IMR-90 (cell line): ENCODE results near the gene OR10H5.

Experiments
- CEBPB ChIP-seq: IDR thresholded peaks from 2 replicates; pipeline ENCODE4 v1.6.1; 2012; ENCODE audit warnings: low read depth, low read length, improper control_type of control experiment
- FOS ChIP-seq: fragments of 150-350 bp; IDR thresholded peaks from 2 replicates; pipeline ENCODE4 v1.6.1; 2016; ENCODE audit warnings: low read depth, low read length
- MAFK ChIP-seq: IDR thresholded peaks from 2 replicates; pipeline ENCODE4 v1.6.1; 2012; ENCODE audit warnings: low read depth, low read length, improper control_type of control experiment
- MAZ ChIP-seq: IDR thresholded peaks from 2 replicates; pipeline ENCODE4 v1.6.1; 2012; ENCODE audit warnings: low read depth, mild to moderate bottlenecking, low read length, improper control_type of control experiment, moderate library complexity, borderline replicate concordance
- MXI1 ChIP-seq: IDR thresholded peaks from 2 replicates; pipeline ENCODE4 v1.6.1; 2012; ENCODE audit warnings: low read depth, mild to moderate bottlenecking, low read length, moderate library complexity, borderline replicate concordance
- NFE2L2 ChIP-seq: fragments of 150-350 bp; IDR thresholded peaks from 2 replicates; pipeline ENCODE4 v1.6.1; 2016; ENCODE audit warnings: low read depth, mild to moderate bottlenecking, low read length
- POLR2A ChIP-seq: IDR thresholded peaks from 2 replicates; pipeline ENCODE4 v1.6.1; 2012; ENCODE audit warnings: mild to moderate bottlenecking, low read depth, low read length
- RAD21 ChIP-seq: IDR thresholded peaks from 2 replicates; pipeline ENCODE4 v1.6.1; 2012; ENCODE audit warnings: low read length, improper control_type of control experiment
- RCOR1 ChIP-seq: IDR thresholded peaks from 2 replicates; pipeline ENCODE4 v1.6.1; 2012; ENCODE audit warnings: mild to moderate bottlenecking, low read length, improper control_type of control experiment; ENCODE audit not compliant: insufficient replicate concordance
- RFX5 ChIP-seq: IDR thresholded peaks from 2 replicates; pipeline ENCODE4 v1.8.0; 2012; ENCODE audit warnings: low read depth, mild to moderate bottlenecking, low read length, moderate library complexity
- SMC3 ChIP-seq: fragments of 150-350 bp; IDR thresholded peaks from 2 replicates; pipeline ENCODE4 v1.6.1; 2016; ENCODE audit warnings: low read depth, mild to moderate bottlenecking, antibody characterized with exemption, low read length, moderate library complexity
- TF ChIP-seq, protein P1 (sequence below): conservative IDR thresholded peaks from 2 replicates; pipeline ENCODE4 v1.5.1; 2012; ENCODE audit warnings: mild to moderate bottlenecking, low read depth, low read length, improper control_type of control experiment
- TF ChIP-seq, protein P2 (sequence below): fragments of 150-350 bp; IDR thresholded peaks from 2 replicates; pipeline ENCODE4 v1.6.1; 2017; ENCODE audit warnings: mild to moderate bottlenecking, antibody characterized with exemption, low read length, low read depth
- TF ChIP-seq, protein P3 (sequence below): fragments of 150-350 bp; IDR thresholded peaks from 2 replicates; pipeline ENCODE4 v1.6.1; 2016; ENCODE audit warnings: low read depth, mild to moderate bottlenecking, low read length, moderate library complexity, borderline replicate concordance

GRCh38 chr19:15788594-15789270 lies 1.3 kb downstream of the OR10H5 start:
- TF ChIP-seq POLR2A (no peak), MAZ (no peak), SMC3 (no peak), RAD21 (no peak), RFX5 (no peak), CEBPB (no peak), MAFK (no peak), NFE2L2 (no peak), MXI1 (no peak), FOS (no peak), RCOR1 (no peak)
- TF ChIP-seq, protein P1, sequence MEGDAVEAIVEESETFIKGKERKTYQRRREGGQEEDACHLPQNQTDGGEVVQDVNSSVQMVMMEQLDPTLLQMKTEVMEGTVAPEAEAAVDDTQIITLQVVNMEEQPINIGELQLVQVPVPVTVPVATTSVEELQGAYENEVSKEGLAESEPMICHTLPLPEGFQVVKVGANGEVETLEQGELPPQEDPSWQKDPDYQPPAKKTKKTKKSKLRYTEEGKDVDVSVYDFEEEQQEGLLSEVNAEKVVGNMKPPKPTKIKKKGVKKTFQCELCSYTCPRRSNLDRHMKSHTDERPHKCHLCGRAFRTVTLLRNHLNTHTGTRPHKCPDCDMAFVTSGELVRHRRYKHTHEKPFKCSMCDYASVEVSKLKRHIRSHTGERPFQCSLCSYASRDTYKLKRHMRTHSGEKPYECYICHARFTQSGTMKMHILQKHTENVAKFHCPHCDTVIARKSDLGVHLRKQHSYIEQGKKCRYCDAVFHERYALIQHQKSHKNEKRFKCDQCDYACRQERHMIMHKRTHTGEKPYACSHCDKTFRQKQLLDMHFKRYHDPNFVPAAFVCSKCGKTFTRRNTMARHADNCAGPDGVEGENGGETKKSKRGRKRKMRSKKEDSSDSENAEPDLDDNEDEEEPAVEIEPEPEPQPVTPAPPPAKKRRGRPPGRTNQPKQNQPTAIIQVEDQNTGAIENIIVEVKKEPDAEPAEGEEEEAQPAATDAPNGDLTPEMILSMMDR = no peak
- TF ChIP-seq, protein P2, sequence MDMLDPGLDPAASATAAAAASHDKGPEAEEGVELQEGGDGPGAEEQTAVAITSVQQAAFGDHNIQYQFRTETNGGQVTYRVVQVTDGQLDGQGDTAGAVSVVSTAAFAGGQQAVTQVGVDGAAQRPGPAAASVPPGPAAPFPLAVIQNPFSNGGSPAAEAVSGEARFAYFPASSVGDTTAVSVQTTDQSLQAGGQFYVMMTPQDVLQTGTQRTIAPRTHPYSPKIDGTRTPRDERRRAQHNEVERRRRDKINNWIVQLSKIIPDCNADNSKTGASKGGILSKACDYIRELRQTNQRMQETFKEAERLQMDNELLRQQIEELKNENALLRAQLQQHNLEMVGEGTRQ = no peak
- TF ChIP-seq, protein P3, sequence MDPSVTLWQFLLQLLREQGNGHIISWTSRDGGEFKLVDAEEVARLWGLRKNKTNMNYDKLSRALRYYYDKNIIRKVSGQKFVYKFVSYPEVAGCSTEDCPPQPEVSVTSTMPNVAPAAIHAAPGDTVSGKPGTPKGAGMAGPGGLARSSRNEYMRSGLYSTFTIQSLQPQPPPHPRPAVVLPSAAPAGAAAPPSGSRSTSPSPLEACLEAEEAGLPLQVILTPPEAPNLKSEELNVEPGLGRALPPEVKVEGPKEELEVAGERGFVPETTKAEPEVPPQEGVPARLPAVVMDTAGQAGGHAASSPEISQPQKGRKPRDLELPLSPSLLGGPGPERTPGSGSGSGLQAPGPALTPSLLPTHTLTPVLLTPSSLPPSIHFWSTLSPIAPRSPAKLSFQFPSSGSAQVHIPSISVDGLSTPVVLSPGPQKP = no peak
